Immature natural killer cell (primary cell): ENCODE data around the gene TUBB2B. TPM values are rescaled to one million over a fixed set of nuclear protein-coding genes. Genes with fewer than 3 reads are reported as not detected.

ENCODE experiments used
- DNase-seq, 3 donors: peaks; one replicate each; pipeline ENCODE4 v3.0.0; 2022; ENCODE audit warnings: mixed read lengths in 1 of 3
- H3K27ac Mint-ChIP-seq, 6 donors: one replicate each; pipeline ENCODE4 v1.8.0; 2020; ENCODE audit warnings: mixed read lengths in 6 of 6, mild to moderate bottlenecking in 5 of 6, inconsistent platforms in 4 of 6, moderate library complexity in 3 of 6
- H3K27me3 Mint-ChIP-seq, 3 donors: one replicate each; pipeline ENCODE4 v1.8.0; 2020 to 2021; ENCODE audit warnings: low read depth in 3 of 3, mild to moderate bottlenecking in 3 of 3, mixed read lengths in 3 of 3, moderate library complexity in 3 of 3, inconsistent platforms in 1 of 3
- H3K36me3 Mint-ChIP-seq, 3 donors: one replicate each; pipeline ENCODE4 v1.8.0; 2020; ENCODE audit warnings: mixed read lengths in 3 of 3, inconsistent platforms in 2 of 3, mild to moderate bottlenecking in 2 of 3
- H3K4me1 Mint-ChIP-seq, 2 donors: one replicate each; pipeline ENCODE4 v1.8.0; 2020; ENCODE audit warnings: inconsistent platforms in 2 of 2, mild to moderate bottlenecking in 2 of 2, mixed read lengths in 2 of 2, moderate library complexity in 1 of 2
- H3K4me3 Mint-ChIP-seq, 5 donors: one replicate each; pipeline ENCODE4 v1.8.0; 2020; ENCODE audit warnings: mild to moderate bottlenecking in 5 of 5, mixed read lengths in 5 of 5, inconsistent platforms in 3 of 5, moderate library complexity in 3 of 5
- H3K9me3 Mint-ChIP-seq, 6 donors: one replicate each; pipeline ENCODE4 v1.8.0; 2020; ENCODE audit warnings: mild to moderate bottlenecking in 6 of 6, mixed read lengths in 6 of 6, inconsistent platforms in 4 of 6, moderate library complexity in 3 of 6
- polyA plus RNA-seq, 3 donors: library from polyadenylated mRNA; unstranded; fragments of 300-500 nt; fragmentation: Illumina TruSeq; gene quantifications; one replicate each; pipeline ENCODE4 v1.2.3, GENCODE V29; 2021

TUBB2B gene
- polyA plus RNA-seq = under 1 TPM in 1 of 3 donors, not detected in 2; 0.11 TPM

GRCh38 chr6:3227363-3228045, at the start of gene TUBB2B:
TSS of gene TUBB2B (minus strand) at chr6:3227653. CDS start at chr6:3227543, 110 bp downstream.
- Mint-ChIP-seq H3K27me3 (peaks cover 36 to 54% (median 42%) of the 10 kb centered on the region in 3 donors), H3K9me3 (peaks cover 0 to 2% (median 0%) of the 10 kb centered on the region in 6 donors), H3K4me3 (peak within 1 kb of the TSS; percentile 47 to 67 (median 50)), H3K4me1 (peaks cover 41% of the 10 kb centered on the region in 2 donors), H3K36me3 (peaks cover 0 to 5% (median 0%) of the 10 kb centered on the region in 3 donors), H3K27ac (peak within 1 kb of the TSS in 1 of 6 donors; percentile 62)
- DNase-seq = no peak

- no peaks in the 10 kb centered on the region for H3K9me3 Mint-ChIP-seq
These were observed 49.8 kb upstream of the TUBB2B start for GRCh38 chr6:3277251-3277650.

GRCh38 chr6:3276174-3277167, 49.0 kb upstream of the TUBB2B start:
- Mint-ChIP-seq H3K4me3 (no peak overlapping the region), H3K27me3 (no peaks in the 10 kb centered on the region)

More at GRCh38 chr6:3277251-3277650, 49.8 kb upstream of the TUBB2B start:
- Mint-ChIP-seq H3K36me3 (peaks cover 0 to 5% (median 0%) of the 10 kb centered on the region in 3 donors), H3K4me3 (no peak overlapping the region), H3K4me1 (peaks cover 4 to 7% of the 10 kb centered on the region in 2 donors), H3K27me3 (no peaks in the 10 kb centered on the region), H3K27ac (no peak overlapping the region)
- no peak for DNase-seq

GRCh38 chr6:3273707-3274521, 46.5 kb upstream of the TUBB2B start:
- Mint-ChIP-seq H3K36me3 (peaks cover 6 to 15% (median 12%) of the 10 kb centered on the region in 3 donors), H3K4me3 (no peak overlapping the region), H3K27me3 (peaks cover 0 to 2% (median 0%) of the 10 kb centered on the region in 3 donors), H3K4me1 (peaks cover 0 to 3% of the 10 kb centered on the region in 2 donors), H3K27ac (peak overlapping the region in 1 of 6 donors; percentile 55), H3K9me3 (no peaks in the 10 kb centered on the region)
- DNase-seq = no peak

More at GRCh38 chr6:3276174-3277167, 49.0 kb upstream of the TUBB2B start:
- Mint-ChIP-seq H3K4me1 (peaks cover 4 to 7% of the 10 kb centered on the region in 2 donors), H3K9me3 (no peaks in the 10 kb centered on the region), H3K27ac (peak overlapping the region in 1 of 6 donors; percentile 34), H3K36me3 (peaks cover 0 to 5% (median 0%) of the 10 kb centered on the region in 3 donors)
- DNase-seq = no peak

- Mint-ChIP-seq H3K9me3 (no peaks in the 10 kb centered on the region), H3K4me3 (no peak overlapping the region), H3K27ac (no peak overlapping the region), H3K36me3 (peaks cover 14 to 17% (median 14%) of the 10 kb centered on the region in 3 donors), H3K4me1 (peaks cover 5 to 7% of the 10 kb centered on the region in 2 donors), H3K27me3 (peaks cover 0 to 2% (median 0%) of the 10 kb centered on the region in 3 donors)
- DNase-seq = no peak
These were observed 45.6 kb upstream of the TUBB2B start for GRCh38 chr6:3272911-3273547.

GRCh38 chr6:3271756-3272155, 44.3 kb upstream of the TUBB2B start:
- H3K27ac Mint-ChIP-seq = no peak overlapping the region
- no peak overlapping the region for H3K4me3 Mint-ChIP-seq
- DNase-seq = no peak
- peaks cover 8 to 13% of the 10 kb centered on the region in 2 donors for H3K4me1 Mint-ChIP-seq
- peaks cover 14 to 18% (median 17%) of the 10 kb centered on the region in 3 donors for H3K36me3 Mint-ChIP-seq
- H3K27me3 Mint-ChIP-seq = peaks cover 0 to 2% (median 0%) of the 10 kb centered on the region in 3 donors
- H3K9me3 Mint-ChIP-seq = no peaks in the 10 kb centered on the region

- H3K27me3 Mint-ChIP-seq = peaks cover 0 to 2% (median 0%) of the 10 kb centered on the region in 3 donors
These were observed 42.8 kb upstream of the TUBB2B start for GRCh38 chr6:3270258-3270657.

GRCh38 chr6:3269281-3269975, 42.0 kb upstream of the TUBB2B start:
- Mint-ChIP-seq H3K4me3 (no peak overlapping the region), H3K27ac (no peak overlapping the region), H3K36me3 (peaks cover 14 to 23% (median 22%) of the 10 kb centered on the region in 3 donors), H3K27me3 (peaks cover 0 to 2% (median 0%) of the 10 kb centered on the region in 3 donors), H3K9me3 (no peaks in the 10 kb centered on the region), H3K4me1 (peaks cover 11 to 13% of the 10 kb centered on the region in 2 donors)
- DNase-seq = no peak

More at GRCh38 chr6:3270258-3270657, 42.8 kb upstream of the TUBB2B start:
- Mint-ChIP-seq H3K27ac (no peak overlapping the region), H3K4me1 (peaks cover 11 to 13% of the 10 kb centered on the region in 2 donors), H3K4me3 (no peak overlapping the region), H3K9me3 (no peaks in the 10 kb centered on the region), H3K36me3 (peaks cover 14 to 23% (median 18%) of the 10 kb centered on the region in 3 donors)
- DNase-seq = no peak

GRCh38 chr6:3268680-3269079, 41.2 kb upstream of the TUBB2B start:
- Mint-ChIP-seq H3K27me3 (peaks cover 0 to 2% (median 0%) of the 10 kb centered on the region in 3 donors), H3K4me3 (no peak overlapping the region), H3K9me3 (no peaks in the 10 kb centered on the region), H3K4me1 (peaks cover 11 to 13% of the 10 kb centered on the region in 2 donors), H3K27ac (no peak overlapping the region), H3K36me3 (peaks cover 14 to 23% (median 22%) of the 10 kb centered on the region in 3 donors)
- no peak for DNase-seq

GRCh38 chr6:3267162-3267561, 39.7 kb upstream of the TUBB2B start:
- peaks cover 14 to 23% (median 22%) of the 10 kb centered on the region in 3 donors for H3K36me3 Mint-ChIP-seq
- no peaks in the 10 kb centered on the region for H3K9me3 Mint-ChIP-seq
- peaks cover 21 to 26% of the 10 kb centered on the region in 2 donors for H3K4me1 Mint-ChIP-seq
- no peak overlapping the region for H3K27ac Mint-ChIP-seq
- no peak overlapping the region for H3K4me3 Mint-ChIP-seq
- peaks cover 0 to 2% (median 0%) of the 10 kb centered on the region in 3 donors for H3K27me3 Mint-ChIP-seq
- no peak for DNase-seq

- Mint-ChIP-seq H3K27ac (no peak overlapping the region), H3K36me3 (peaks cover 14 to 23% (median 22%) of the 10 kb centered on the region in 3 donors), H3K27me3 (peaks cover 0 to 2% (median 0%) of the 10 kb centered on the region in 3 donors), H3K4me1 (peaks cover 30 to 36% of the 10 kb centered on the region in 2 donors), H3K4me3 (no peak overlapping the region), H3K9me3 (no peaks in the 10 kb centered on the region)
- no peak for DNase-seq
These were observed 38.7 kb upstream of the TUBB2B start for GRCh38 chr6:3266170-3266569.

GRCh38 chr6:3265671-3266070, 38.2 kb upstream of the TUBB2B start:
- Mint-ChIP-seq H3K4me1 (peaks cover 35 to 41% of the 10 kb centered on the region in 2 donors), H3K4me3 (no peak overlapping the region), H3K36me3 (peaks cover 11 to 18% (median 18%) of the 10 kb centered on the region in 3 donors), H3K27ac (no peak overlapping the region), H3K27me3 (peaks cover 0 to 2% (median 0%) of the 10 kb centered on the region in 3 donors), H3K9me3 (no peaks in the 10 kb centered on the region)
- DNase-seq = no peak
